HepG2 (cell line): ENCODE measurements around the gene NFAT5. TPM values are rescaled to one million over a fixed set of nuclear protein-coding genes. Genes with fewer than 3 reads are reported as not detected.

Source experiments
- ATAC-seq: fragments of 200-7000 bp; cut with Tn5 transposase; 3 replicates; pipeline ENCODE4 v1.9.1; 2020; ENCODE audit warnings: mild to moderate bottlenecking, moderate library complexity
- BruUV-seq: library from RNA; stranded (reverse); fragments of 400-500 nt; replicated peaks from 2 replicates; lab custom pipeline; 2021; lab: Mats Ljungman, UMichigan
- CTCF ChIA-PET: fragments of 300-600 bp; formaldehyde crosslinking; extraction: SDS; loops from one replicate; lab custom pipeline; 2021; ENCODE audit warnings: low total read pairs, inconsistent platforms, low intra/inter-chr PET ratio; lab: Yijun Ruan, JAX
- POLR2A ChIA-PET: fragments of 350-600 bp; sonication (Branson Sonifier 250); formaldehyde crosslinking; loops from one replicate; lab custom pipeline; 2020; ENCODE audit warnings: antibody characterized with exemption, inconsistent platforms; lab: Yijun Ruan, JAX
- DNase-seq: peaks from one replicate; pipeline ENCODE4 v3.0.0-alpha.2; 2015; ENCODE audit warnings: low spot score
- FAIRE-seq: peaks from 3 replicates; lab custom pipeline; 2011; peaks lifted over from hg19 to GRCh38; lab: Jason Lieb, UNC
- H2AFZ ChIP-seq: one replicate; pipeline ENCODE4 v1.6.1; 2011; ENCODE audit warnings: low read length, inconsistent platforms
- H3K27ac ChIP-seq: fragments of 300-600 bp; 3 replicates; pipeline ENCODE4 v1.8.0; 2011; ENCODE audit warnings: mixed run types, mild to moderate bottlenecking, mixed read lengths, low read length, inconsistent platforms; ENCODE audit not compliant: insufficient read depth; ENCODE audit errors: extremely low read length
- H3K27me3 ChIP-seq, 2 experiments: fragments of 200-600 bp in 1 of 2; 2 replicates in 1 of 2; 3 replicates in 1 of 2; pipeline versions ENCODE4 v1.6.0 to v1.8.0; 2011; ENCODE audit warnings: low read length in 2 of 2, mild to moderate bottlenecking in 2 of 2, moderate library complexity in 2 of 2, inconsistent platforms in 1 of 2; ENCODE audit not compliant: insufficient read depth in 2 of 2, control insufficient read depth in 1 of 2
- H3K36me3 ChIP-seq, 2 experiments: fragments of 200-600 bp in 1 of 2; replicated peaks in 1 of 2; 2 replicates in 1 of 2; 3 replicates in 1 of 2; pipeline versions ENCODE4 v1.5.1 to v1.8.0; 2011; ENCODE audit warnings: low read length in 2 of 2, inconsistent platforms in 1 of 2; ENCODE audit not compliant: insufficient read depth in 2 of 2, control insufficient read depth in 1 of 2
- H3K4me1 ChIP-seq: 2 replicates; pipeline ENCODE4 v1.5.1; 2012; ENCODE audit warnings: low read length, inconsistent platforms; ENCODE audit not compliant: insufficient read depth
- H3K4me2 ChIP-seq: 2 replicates; pipeline ENCODE4 v1.6.0; 2011; ENCODE audit warnings: low read depth, low read length, inconsistent platforms
- H3K4me3 ChIP-seq, 3 experiments: fragments of 200-600 bp in 1 of 3; sonication (generic), shearing (Covaris generic) in 1 of 3; replicated peaks in 1 of 3; 2 replicates each; pipeline ENCODE4 v1.5.1; 2011 to 2016; ENCODE audit warnings: low read length in 3 of 3, inconsistent platforms in 2 of 3, low read depth in 2 of 3, mild to moderate bottlenecking in 2 of 3, control low read depth in 1 of 3, mixed read lengths in 1 of 3; ENCODE audit not compliant: insufficient read depth in 1 of 3
- H3K79me2 ChIP-seq: one replicate; pipeline ENCODE4 v1.6.1; 2011; ENCODE audit warnings: low read length, inconsistent platforms; ENCODE audit not compliant: insufficient read depth
- H3K9ac ChIP-seq: 2 replicates; pipeline ENCODE4 v1.6.0; 2011; ENCODE audit warnings: mild to moderate bottlenecking, low read depth, low read length, inconsistent platforms; ENCODE audit not compliant: insufficient read depth
- H3K9me3 ChIP-seq: 2 replicates; pipeline ENCODE4 v1.5.1; 2012; ENCODE audit warnings: mild to moderate bottlenecking, low read length
- H4K20me1 ChIP-seq: 2 replicates; pipeline ENCODE4 v1.6.0; 2011; ENCODE audit warnings: inconsistent platforms, mild to moderate bottlenecking, low read length, moderate library complexity; ENCODE audit not compliant: insufficient read depth
- IKZF4 ChIP-seq: sonication (generic); formaldehyde crosslinking; IDR thresholded peaks from 2 replicates; pipeline ENCODE4 v1.5.1; 2020; ENCODE audit warnings: borderline replicate concordance, mild to moderate bottlenecking, low read depth, missing genetic modification reagents; ENCODE audit errors: not compliant biosample characterization
- MXI1 ChIP-seq: IDR thresholded peaks from 3 replicates; pipeline ENCODE4 v1.6.1; 2012; ENCODE audit warnings: low read depth, low read length, inconsistent platforms, borderline replicate concordance
- MYNN ChIP-seq: sonication (generic); formaldehyde crosslinking; IDR thresholded peaks from 2 replicates; pipeline ENCODE4 v1.4.0; 2020; ENCODE audit warnings: mild to moderate bottlenecking, low read depth, missing genetic modification reagents
- TEAD3 ChIP-seq: optimal IDR thresholded peaks from 2 replicates; pipeline ENCODE3; 2016; ENCODE audit warnings: borderline replicate concordance
- TMF1 ChIP-seq: sonication (generic); formaldehyde crosslinking; IDR thresholded peaks from 2 replicates; pipeline ENCODE4 v1.8.1; 2022; ENCODE audit warnings: low read depth, missing genetic modification reagents
- ZMYM3 ChIP-seq: sonication (generic); formaldehyde crosslinking; IDR thresholded peaks from 2 replicates; pipeline ENCODE4 v1.5.1; 2020; ENCODE audit warnings: mild to moderate bottlenecking, missing genetic modification reagents
- ZNF292 ChIP-seq: sonication (generic); formaldehyde crosslinking; IDR thresholded peaks from 2 replicates; pipeline ENCODE4 v1.8.1; 2022; ENCODE audit warnings: mild to moderate bottlenecking, low read depth, missing genetic modification reagents, borderline replicate concordance
- ZNF552 ChIP-seq: sonication (generic); formaldehyde crosslinking; IDR thresholded peaks from 2 replicates; pipeline ENCODE4 v1.9.0; 2022; ENCODE audit warnings: missing genetic modification reagents, mild to moderate bottlenecking, borderline replicate concordance
- WGBS: methylation state at CpG from one replicate; pipeline ENCODE4 v1.1.6; 2017; ENCODE audit warnings: low lambda C conversion rate; 5-methylcytosine and 5-hydroxymethylcytosine counted together
- in situ Hi-C: cut with HindIII; loops from 2 replicates; pipeline ENCODE4 v1.10.0; 2017; ENCODE audit warnings: low pct_unique_long_range_greater_than_20kb; ENCODE audit not compliant: extremely low pct_ligation_motif_present
- intact Hi-C: fragments of 100-400 bp; cut with micrococcal nuclease; formaldehyde crosslinking; loops from one replicate; pipeline ENCODE4 v1.10.0; 2022; ENCODE audit not compliant: unreplicated experiment
- polyA plus RNA-seq, 8 experiments: library from polyadenylated mRNA; depleted of rRNA in 3 of 8; stranded (reverse) in 7 of 8; unstranded in 1 of 8; fragments of >200 nt; fragmentation: Illumina TruSeq in 4 of 8; extraction: Trizol in 4 of 8; gene quantifications; 2 replicates each; pipeline versions ENCODE4 v1.2.1 to v1.2.3, GENCODE V29; 2011 to 2016; ENCODE audit warnings: low read depth in 4 of 8, missing spikeins in 1 of 8, mixed read lengths in 1 of 8; ENCODE audit not compliant: insufficient read depth in 1 of 8
- total RNA-seq, 5 experiments: library from RNA; depleted of rRNA; stranded (reverse); fragments of >200 nt; fragmentation: Illumina TruSeq; extraction: Trizol; gene quantifications; 2 replicates each; pipeline ENCODE4 v1.2.3, GENCODE V29; 2016; ENCODE audit warnings: low read depth in 1 of 5

NFAT5 gene
- total and polyA plus RNA-seq, 2 of the 13 experiments (the other 11 are each of a cell fraction or from before 2014, with no cell fraction given) = 20.5 to 54.3 TPM

- 13% methylated on average over 8 of the region's 8 CpGs for WGBS
- FAIRE-seq = no peak
- TF ChIP-seq IKZF4 (CRISPR knock-in tag) = no peak
- no peak for TF ChIP-seq TMF1 (CRISPR knock-in tag)
- no peak for TF ChIP-seq MYNN (CRISPR knock-in tag)
- no peak for TF ChIP-seq ZNF552 (CRISPR knock-in tag)
- TF ChIP-seq MXI1 = 0 out of 3 replicates have a peak, but pooled peaks have one; percentile 14
- TF ChIP-seq ZNF292 (CRISPR knock-in tag) = peak; percentile 48; the same call in 1 of the 2 replicates
- TF ChIP-seq TEAD3 = peak; percentile 21
- TF ChIP-seq ZMYM3 (CRISPR knock-in tag) = 0 out of 2 replicates have a peak, but pooled peaks have one; percentile 12
- TF ChIP-seq, all 625 proteins: peak for 4
- Histone ChIP-seq H4K20me1 (no peaks in the 10 kb centered on the region), H3K4me2 (peak overlapping the region; percentile 67), H3K36me3 (no peaks in the 10 kb centered on the region), H3K9ac (no peak overlapping the region), H3K4me3 (0 out of 6 replicates have a peak overlapping the region, but pooled peaks of 1 of the 3 experiments have one; percentile 6), H3K79me2 (no peaks in the 10 kb centered on the region), H3K9me3 (no peaks in the 10 kb centered on the region), H3K4me1 (peaks cover 48% of the 10 kb centered on the region), H2AFZ (peak overlapping the region; percentile 67), H3K27ac (no peak overlapping the region), H3K27me3 (peaks cover 0 to 6% of the 10 kb centered on the region in 2 experiments; a peak in 2 of 5 replicates)
- no TSS peak for BruUV-seq
- in situ Hi-C loops (no loop called here), intact Hi-C loops (no loop called here)
- ChIA-PET CTCF (no interaction called here), POLR2A (interaction anchor here (1.5 kb wide), 1 partner anchor 219 kb away, joined by 4 read pairs; no protein-coding TSS in a partner anchor)
- ATAC-seq (peak; percentile 61), DNase-seq (no peak)
These were observed 30.4 kb upstream of the NFAT5 start for GRCh38 chr16:69535123-69536050.
